Activated T-helper 1 cell treated with anti-CD3 and anti-CD28 coated beads, Interleukin-12 subunit alpha, Interleukin-12 subunit beta, Interleukin-2, Interleukin-4 antibody, amounts not matched to agents 30 ng/mL and 10 ng/mL and 1 ng/mL, durations not matched to agents 14 hours and 24 hours and 36 hours (primary cell): ENCODE measurements around the gene MARVELD1. TPM values are rescaled to one million over a fixed set of nuclear protein-coding genes. Genes with fewer than 3 reads are reported as not detected.

Experiments used
- total RNA-seq: library from RNA; stranded (reverse); gene quantifications from 2 replicates; pipeline ENCODE4 v1.2.3, GENCODE V29; 2022

MARVELD1 gene
- total RNA-seq, 1 donor from 2014 or later: 3.4 TPM

Other genes with a start within 250 kb of the MARVELD1 start
- 91.8 and 93.2 TPM in 2 replicates for gene MMS19, start 215.3 kb upstream of the MARVELD1 start, total RNA-seq
- gene UBTD1, start 214.8 kb upstream of the MARVELD1 start, total RNA-seq: 1.7 and 1.8 TPM in 2 replicates
- not detected in 2 replicates for gene ANKRD2, start 141.0 kb upstream of the MARVELD1 start, total RNA-seq
- gene HOGA1, start 129.3 kb upstream of the MARVELD1 start, total RNA-seq: not detected in 2 replicates
- not detected in 2 replicates for gene C10orf62, start 124.0 kb upstream of the MARVELD1 start, total RNA-seq
- 1.9 TPM in 2 replicates for gene MORN4, start 80.2 kb upstream of the MARVELD1 start, total RNA-seq
- 19.3 and 19.7 TPM in 2 replicates for gene PI4K2A, start 73.1 kb upstream of the MARVELD1 start, total RNA-seq
- gene AVPI1, start 26.5 kb upstream of the MARVELD1 start, total RNA-seq: 0.66 and 0.93 TPM in 2 replicates
- gene ZFYVE27, start 23.4 kb downstream of the MARVELD1 start, total RNA-seq: 41.7 and 42.5 TPM in 2 replicates
- gene SFRP5, start 58.3 kb downstream of the MARVELD1 start, total RNA-seq: not detected in 2 replicates
- 0.26 and 0.29 TPM in 2 replicates for gene GOLGA7B, start 136.1 kb downstream of the MARVELD1 start, total RNA-seq